NT2/D1 (cell line): ENCODE results near the gene ITFG1.
"Not testable (repeated sequence)": the region's sequence is repeated elsewhere in the genome, so short reads cannot be mapped to it uniquely, and the experiment has no call there.

ENCODE experiments used
- DNase-seq: peaks from one replicate; pipeline ENCODE4 v3.0.0-alpha.2; 2011; ENCODE audit warnings: low read depth, low spot score
- H3K27me3 ChIP-seq: 2 replicates; pipeline ENCODE4 v1.6.0; 2011; ENCODE audit warnings: mild to moderate bottlenecking; ENCODE audit not compliant: insufficient read length, insufficient read depth
- H3K36me3 ChIP-seq: 2 replicates; pipeline ENCODE4 v1.6.1; 2011; ENCODE audit warnings: mild to moderate bottlenecking, low read length, mixed read lengths; ENCODE audit not compliant: insufficient read depth, insufficient read length
- H3K4me1 ChIP-seq: 2 replicates; pipeline ENCODE4 v1.5.1; 2011; ENCODE audit not compliant: insufficient read depth, insufficient read length
- H3K4me3 ChIP-seq: 2 replicates; pipeline ENCODE4 v1.5.1; 2011; ENCODE audit warnings: low read depth; ENCODE audit not compliant: insufficient read length
- H3K9ac ChIP-seq: 2 replicates; pipeline ENCODE4 v1.6.0; 2011; ENCODE audit warnings: low read depth; ENCODE audit not compliant: insufficient read length
- H3K9me3 ChIP-seq: 2 replicates; pipeline ENCODE4 v1.5.1; 2011; ENCODE audit warnings: mild to moderate bottlenecking, low read length; ENCODE audit not compliant: insufficient read depth
- SUZ12 ChIP-seq: IDR thresholded peaks from 2 replicates; pipeline ENCODE4 v1.6.1; 2011; ENCODE audit not compliant: insufficient read length, insufficient read depth; ENCODE audit errors: extremely low read depth
- YY1 ChIP-seq: IDR thresholded peaks from 2 replicates; pipeline ENCODE4 v1.6.1; 2011; ENCODE audit not compliant: insufficient read length, insufficient read depth
- ZNF274 ChIP-seq: IDR thresholded peaks from 2 replicates; pipeline ENCODE4 v1.6.1; 2011; ENCODE audit warnings: mild to moderate bottlenecking, low read depth, low read length

The ITFG1 gene

DNA sequence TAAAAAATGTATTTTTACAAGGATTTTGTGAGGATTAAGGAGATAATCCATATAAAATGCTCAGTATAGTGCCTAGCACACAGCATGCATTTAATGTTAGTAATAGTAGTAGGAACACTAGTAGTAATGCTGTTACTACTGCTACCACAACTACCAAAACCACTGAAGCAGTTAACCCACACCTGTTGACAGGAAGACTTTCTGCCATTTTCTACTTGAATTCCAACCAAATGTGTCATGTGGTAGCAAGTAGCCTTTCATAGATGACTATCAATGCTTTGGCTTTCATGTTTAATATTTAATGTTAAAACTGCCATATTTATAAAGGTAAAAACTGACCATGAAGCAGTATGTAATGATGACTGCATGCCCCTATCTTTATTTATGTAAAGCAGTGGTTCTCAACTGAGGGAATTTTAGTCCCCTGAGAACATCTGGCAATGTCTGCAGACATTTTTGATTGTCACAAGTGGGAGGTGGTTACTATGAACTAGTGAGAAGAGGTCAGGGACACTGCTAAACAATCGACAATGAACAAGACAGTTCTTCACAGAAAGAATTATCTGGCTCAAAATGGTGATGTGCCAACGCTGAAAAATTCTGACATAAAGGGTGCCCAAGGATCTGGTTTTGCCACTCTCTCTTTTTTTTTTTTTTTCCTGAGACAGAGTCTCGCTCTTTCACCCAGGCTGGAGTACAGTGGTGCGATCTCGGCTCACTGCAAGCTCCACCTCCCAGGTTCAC lies 89.4 kb downstream of the ITFG1 start:
- H3K36me3 ChIP-seq = peaks cover 10% of the 10 kb centered on the region
- no peak for TF ChIP-seq ZNF274
- no peak for TF ChIP-seq YY1
- no peak for TF ChIP-seq SUZ12
- DNase-seq = no peak

GRCh38 chr16:47370536-47370935 lies 90.3 kb downstream of the ITFG1 start:
- H3K4me3 ChIP-seq = no peak overlapping the region
- no peaks in the 10 kb centered on the region for H3K4me1 ChIP-seq
- H3K27me3 ChIP-seq = no peaks in the 10 kb centered on the region
- no peak overlapping the region for H3K9ac ChIP-seq
- TF ChIP-seq ZNF274 (no peak), YY1 (no peak), SUZ12 (no peak)
- H3K9me3 ChIP-seq = peaks cover 12% of the 10 kb centered on the region; the same call in 1 of the 2 replicates
- peaks cover 8% of the 10 kb centered on the region for H3K36me3 ChIP-seq
- no peak for DNase-seq

More for the DNA sequence above, 89.4 kb downstream of the ITFG1 start:
- no peak overlapping the region for H3K9ac ChIP-seq
- peaks cover 12% of the 10 kb centered on the region; the same call in 1 of the 2 replicates for H3K9me3 ChIP-seq
- H3K4me3 ChIP-seq = no peak overlapping the region
- H3K27me3 ChIP-seq = no peaks in the 10 kb centered on the region
- no peaks in the 10 kb centered on the region for H3K4me1 ChIP-seq

- H3K36me3 ChIP-seq = peaks cover 12% of the 10 kb centered on the region
- no peak overlapping the region for H3K9ac ChIP-seq
- no peak overlapping the region for H3K4me3 ChIP-seq
- TF ChIP-seq YY1 (no peak), ZNF274 (no peak), SUZ12 (no peak)
- H3K27me3 ChIP-seq = no peaks in the 10 kb centered on the region
- H3K4me1 ChIP-seq = no peaks in the 10 kb centered on the region
- DNase-seq = peak; percentile 44
- peaks cover 12% of the 10 kb centered on the region; the same call in 1 of the 2 replicates for H3K9me3 ChIP-seq
Measured at GRCh38 chr16:47366228-47366627, 94.6 kb downstream of the ITFG1 start.

DNA sequence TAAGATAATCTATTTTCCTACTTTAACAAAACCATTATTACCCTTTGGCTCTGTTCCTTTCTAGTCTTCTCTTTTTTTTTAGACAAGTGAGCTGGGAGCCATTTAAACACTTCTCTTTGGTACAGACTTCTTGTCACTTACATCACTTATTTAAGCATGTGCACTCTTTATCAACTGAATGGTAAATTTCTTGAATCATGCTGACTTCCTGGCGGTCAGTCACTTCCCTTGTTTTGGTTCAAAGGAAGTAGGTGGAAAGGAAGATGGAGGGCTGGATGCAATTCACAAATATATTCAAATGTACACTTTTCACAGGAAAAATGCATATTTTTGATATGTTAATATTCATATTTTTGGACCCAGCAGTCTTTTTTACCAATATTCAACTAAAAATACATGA lies 97.1 kb downstream of the ITFG1 start:
- no peak for TF ChIP-seq SUZ12
- no peak for TF ChIP-seq ZNF274
- TF ChIP-seq YY1 = no peak
- Histone ChIP-seq H3K4me3 (no peak overlapping the region), H3K9ac (no peak overlapping the region), H3K9me3 (no peaks in the 10 kb centered on the region), H3K27me3 (no peaks in the 10 kb centered on the region), H3K4me1 (no peaks in the 10 kb centered on the region), H3K36me3 (peaks cover 10% of the 10 kb centered on the region)
- DNase-seq = no peak

GRCh38 chr16:47359478-47359877 lies 101.4 kb downstream of the ITFG1 start:
- no peaks in the 10 kb centered on the region for H3K4me1 ChIP-seq
- no peaks in the 10 kb centered on the region for H3K27me3 ChIP-seq
- H3K9me3 ChIP-seq = no peaks in the 10 kb centered on the region
- no peak overlapping the region for H3K4me3 ChIP-seq
- no peak overlapping the region for H3K9ac ChIP-seq
- H3K36me3 ChIP-seq = peaks cover 2% of the 10 kb centered on the region
- no peak for TF ChIP-seq YY1
- no peak for DNase-seq

DNA sequence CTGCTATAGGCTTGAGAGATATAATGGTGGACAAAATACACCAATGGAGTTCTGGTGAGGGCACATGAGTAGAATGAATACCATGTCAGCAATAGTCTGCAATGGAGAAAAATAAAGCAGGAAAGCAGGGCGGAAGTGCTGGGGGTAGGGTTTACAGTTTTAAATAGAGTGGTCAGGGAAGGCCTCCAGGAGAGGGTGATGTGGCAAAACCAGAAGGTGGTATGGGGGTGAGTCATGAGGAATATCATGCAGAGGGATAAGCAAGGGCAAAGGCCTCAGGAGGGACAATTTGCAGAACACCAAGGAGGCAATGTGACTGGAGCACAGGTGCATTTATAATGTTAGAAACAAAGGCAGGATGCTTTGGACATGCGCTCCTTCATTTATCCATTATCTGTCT lies 102.0 kb downstream of the ITFG1 start:
- no peaks in the 10 kb centered on the region for H3K36me3 ChIP-seq
- TF ChIP-seq ZNF274 (no peak), SUZ12 (no peak), YY1 (no peak)
- H3K9ac ChIP-seq = no peak overlapping the region
- DNase-seq = no peak
- no peaks in the 10 kb centered on the region for H3K27me3 ChIP-seq
- no peaks in the 10 kb centered on the region for H3K4me1 ChIP-seq
- no peaks in the 10 kb centered on the region for H3K9me3 ChIP-seq
- H3K4me3 ChIP-seq = no peak overlapping the region

- H3K9me3 ChIP-seq = peaks cover 13% of the 10 kb centered on the region
- H3K27me3 ChIP-seq, H3K4me1 ChIP-seq, DNase-seq, H3K36me3 ChIP-seq, H3K9ac ChIP-seq, H3K4me3 ChIP-seq: not testable (repeated sequence)
Measured at GRCh38 chr16:47349029-47349428, 111.8 kb downstream of the ITFG1 start.

DNA sequence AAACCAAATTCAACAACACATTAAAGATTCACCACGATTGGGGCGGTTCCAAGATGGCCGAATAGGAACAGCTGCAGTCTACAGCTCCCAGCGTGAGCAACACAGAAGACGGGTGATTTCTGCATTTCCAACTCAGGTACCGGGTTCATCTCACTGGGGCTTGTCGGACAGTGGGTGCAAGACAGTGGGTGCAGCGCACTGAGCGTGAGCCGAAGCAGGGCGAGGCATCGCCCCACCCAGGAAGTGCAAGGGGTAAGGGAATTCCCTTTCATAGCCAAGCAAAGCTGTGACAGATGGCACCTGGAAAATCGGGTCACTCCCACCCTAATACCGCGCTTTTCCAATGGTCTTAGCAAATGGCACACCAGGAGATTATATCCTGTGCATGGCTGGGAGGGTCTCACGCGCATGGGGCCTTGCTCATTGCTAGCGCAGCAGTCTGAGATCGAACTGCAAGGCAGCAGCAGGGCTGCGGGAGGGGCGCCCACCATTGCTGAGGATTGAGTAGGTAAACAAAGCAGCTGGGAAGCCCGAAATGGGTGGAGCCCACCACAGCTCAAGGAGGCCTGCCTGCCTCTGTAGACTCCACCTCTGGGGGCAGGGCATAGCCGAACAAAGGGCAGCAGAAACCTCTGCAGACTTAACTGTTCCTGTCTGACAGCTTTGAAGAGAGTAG lies 113.7 kb downstream of the ITFG1 start:
- H3K4me3 ChIP-seq, DNase-seq, H3K9ac ChIP-seq, H3K27me3 ChIP-seq, H3K36me3 ChIP-seq, H3K4me1 ChIP-seq: not testable (repeated sequence)
- H3K9me3 ChIP-seq = peaks cover 13% of the 10 kb centered on the region
